Activated naive CD8-positive, alpha-beta T cell (primary cell): ENCODE measurements around the gene NRG4.
"Not testable (repeated sequence)": the region's sequence is repeated elsewhere in the genome, so short reads cannot be mapped to it uniquely, and the experiment has no call there.

Experiments
- H3K27ac Mint-ChIP-seq: one replicate; pipeline ENCODE4 v1.8.0; 2021; ENCODE audit warnings: mixed read lengths
- H3K27me3 Mint-ChIP-seq: one replicate; pipeline ENCODE4 v1.8.0; 2021; ENCODE audit warnings: mixed read lengths
- H3K36me3 Mint-ChIP-seq: one replicate; pipeline ENCODE4 v1.8.0; 2021; ENCODE audit warnings: mixed read lengths
- H3K4me1 Mint-ChIP-seq: one replicate; pipeline ENCODE4 v1.8.0; 2021; ENCODE audit warnings: low read depth, mixed read lengths
- H3K4me3 Mint-ChIP-seq: one replicate; pipeline ENCODE4 v1.8.0; 2021; ENCODE audit warnings: mild to moderate bottlenecking, mixed read lengths
- H3K9me3 Mint-ChIP-seq: one replicate; pipeline ENCODE4 v1.8.0; 2021; ENCODE audit warnings: low read depth, mixed read lengths

NRG4 gene

DNA sequence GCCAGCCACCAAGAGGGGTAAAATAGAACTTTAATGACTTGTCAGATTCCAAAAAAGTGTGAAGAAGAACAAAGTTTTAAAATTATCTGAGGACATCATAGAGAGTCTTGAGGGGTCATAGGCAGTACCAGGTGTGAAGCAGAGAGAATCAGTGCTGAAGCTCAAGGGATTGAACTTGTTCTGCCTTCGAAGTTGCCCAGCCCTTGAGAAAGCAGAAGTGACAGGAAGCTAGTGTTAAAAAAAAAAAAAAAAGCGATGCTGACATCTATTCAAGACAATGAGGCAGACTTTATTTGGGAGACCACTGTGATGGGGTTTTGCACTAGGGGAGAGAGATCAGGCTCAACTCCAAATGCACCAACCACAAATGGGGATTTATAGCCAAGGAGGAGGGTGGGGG lies 86.8 kb downstream of the NRG4 start:
- Mint-ChIP-seq H3K4me3 (no peak overlapping the region), H3K9me3 (no peaks in the 10 kb centered on the region), H3K4me1 (peaks cover 41% of the 10 kb centered on the region), H3K27me3 (no peaks in the 10 kb centered on the region), H3K36me3 (peaks cover 19% of the 10 kb centered on the region), H3K27ac (peak overlapping the region; percentile 16)

DNA sequence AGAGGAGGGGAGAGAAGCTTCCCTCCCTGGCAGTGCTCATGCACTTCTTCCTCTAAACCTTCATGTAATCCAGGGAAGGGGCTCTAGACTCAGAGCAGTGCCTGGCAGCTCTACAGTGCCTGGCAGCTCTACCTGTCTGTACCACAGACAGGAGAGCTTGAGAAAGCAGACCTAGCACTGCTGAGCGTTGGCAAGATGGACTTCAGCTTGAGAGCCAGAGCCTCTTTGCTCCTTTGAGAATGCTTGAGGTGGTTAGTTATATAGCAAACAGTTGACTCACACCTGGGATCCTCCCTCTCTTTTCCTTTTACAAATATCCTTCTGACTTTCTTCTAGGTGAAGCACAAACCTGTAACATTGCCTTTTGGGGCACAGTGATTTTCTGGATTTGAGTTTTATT lies 87.6 kb downstream of the NRG4 start:
- no peak overlapping the region for H3K27ac Mint-ChIP-seq
- peaks cover 19% of the 10 kb centered on the region for H3K36me3 Mint-ChIP-seq
- H3K9me3 Mint-ChIP-seq = no peaks in the 10 kb centered on the region
- no peaks in the 10 kb centered on the region for H3K27me3 Mint-ChIP-seq
- no peak overlapping the region for H3K4me3 Mint-ChIP-seq
- peaks cover 34% of the 10 kb centered on the region for H3K4me1 Mint-ChIP-seq

DNA sequence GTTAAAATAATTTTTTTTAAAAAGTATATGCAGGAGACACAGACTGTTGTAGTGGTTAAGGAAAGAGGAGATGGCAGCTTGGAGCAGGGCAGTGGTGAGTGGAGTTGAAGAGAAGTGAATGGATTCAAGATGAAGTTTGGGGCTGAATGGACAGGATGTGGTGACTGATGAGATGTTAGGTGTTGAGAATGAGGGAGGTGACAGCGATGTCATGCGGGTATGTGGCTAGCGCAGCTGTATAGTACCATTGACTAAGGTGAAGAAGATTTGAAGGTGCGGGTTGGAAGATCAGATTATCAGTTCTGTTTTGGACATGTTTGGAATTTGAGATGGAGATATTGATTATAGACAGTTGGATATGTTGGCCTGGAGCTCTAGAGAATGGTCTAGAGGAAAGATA lies 88.5 kb downstream of the NRG4 start:
- H3K4me1 Mint-ChIP-seq = peaks cover 32% of the 10 kb centered on the region
- no peak overlapping the region for H3K4me3 Mint-ChIP-seq
- H3K27ac Mint-ChIP-seq = no peak overlapping the region
- no peaks in the 10 kb centered on the region for H3K9me3 Mint-ChIP-seq
- H3K36me3 Mint-ChIP-seq = peaks cover 19% of the 10 kb centered on the region
- H3K27me3 Mint-ChIP-seq = no peaks in the 10 kb centered on the region

DNA sequence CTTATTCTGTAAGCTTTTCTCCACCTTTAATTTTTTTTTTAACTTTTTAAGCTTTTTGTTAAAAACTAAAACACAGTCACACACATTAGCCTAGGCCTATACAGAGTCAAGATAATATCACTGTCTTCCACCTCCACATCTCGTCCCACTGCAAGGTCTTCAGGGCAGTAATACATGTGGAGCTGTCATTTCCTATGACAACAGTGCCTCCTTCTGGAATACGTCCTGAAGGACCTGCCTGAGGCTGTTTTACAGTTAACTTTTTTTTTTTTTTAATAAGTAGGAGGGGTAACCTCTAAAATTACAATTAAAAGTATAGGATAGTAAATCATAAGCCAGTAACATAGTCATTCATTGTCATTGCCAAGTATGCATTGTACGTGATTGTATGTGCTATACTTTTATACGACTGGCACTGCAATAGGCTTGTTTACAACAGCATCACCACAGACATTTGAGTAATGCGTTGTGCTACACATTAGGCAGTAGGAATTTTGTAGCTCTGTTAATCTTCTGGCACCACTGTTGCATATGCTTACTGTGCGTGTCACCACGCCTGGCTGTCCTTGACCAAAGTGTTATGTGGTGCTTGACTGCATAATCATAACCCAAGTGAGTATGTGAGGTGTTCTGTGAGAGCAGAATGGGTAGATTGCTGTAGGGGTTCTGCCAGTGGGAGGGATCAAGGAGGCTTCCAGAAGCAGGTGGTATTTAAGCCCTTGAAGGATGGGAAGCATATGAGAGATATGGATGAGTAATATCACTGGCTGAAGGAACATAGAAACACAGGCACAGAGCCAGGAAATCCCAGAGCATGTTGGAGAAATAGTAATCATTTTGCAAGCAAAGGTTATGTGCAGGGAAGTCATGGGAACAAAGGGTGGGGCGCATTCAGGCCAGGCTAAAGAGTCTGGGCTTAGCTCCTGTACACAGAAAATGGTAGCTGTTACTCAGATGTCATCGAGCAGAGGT lies 90.2 kb downstream of the NRG4 start:
- H3K27me3 Mint-ChIP-seq = no peaks in the 10 kb centered on the region
- H3K4me3 Mint-ChIP-seq = no peak overlapping the region
- no peaks in the 10 kb centered on the region for H3K9me3 Mint-ChIP-seq
- H3K36me3 Mint-ChIP-seq = peaks cover 26% of the 10 kb centered on the region
- H3K4me1 Mint-ChIP-seq = peaks cover 24% of the 10 kb centered on the region
- H3K27ac Mint-ChIP-seq = no peak overlapping the region

DNA sequence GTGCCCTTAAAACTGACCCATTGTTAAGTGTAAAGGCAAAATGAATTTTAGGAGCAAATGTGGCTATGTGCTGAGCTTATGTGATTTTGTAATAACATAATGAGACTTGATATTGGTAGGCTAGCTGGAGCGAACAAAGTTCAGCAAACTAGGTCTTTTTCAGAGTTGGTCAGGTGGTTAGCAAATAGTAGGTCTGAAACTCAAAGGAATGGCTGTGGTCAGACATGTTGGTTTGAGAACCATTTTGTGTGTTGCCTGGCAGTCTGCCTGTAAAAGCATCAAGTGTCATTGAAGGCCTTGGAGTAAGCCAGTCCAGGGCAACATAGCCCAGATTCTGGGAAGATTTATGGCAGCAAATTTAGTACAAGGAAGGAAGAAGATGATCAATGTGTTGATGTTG lies 92.1 kb downstream of the NRG4 start:
- Mint-ChIP-seq H3K9me3 (no peaks in the 10 kb centered on the region), H3K27ac (no peak overlapping the region), H3K27me3 (no peaks in the 10 kb centered on the region), H3K4me3 (no peak overlapping the region), H3K36me3 (peaks cover 23% of the 10 kb centered on the region), H3K4me1 (peaks cover 15% of the 10 kb centered on the region)

DNA sequence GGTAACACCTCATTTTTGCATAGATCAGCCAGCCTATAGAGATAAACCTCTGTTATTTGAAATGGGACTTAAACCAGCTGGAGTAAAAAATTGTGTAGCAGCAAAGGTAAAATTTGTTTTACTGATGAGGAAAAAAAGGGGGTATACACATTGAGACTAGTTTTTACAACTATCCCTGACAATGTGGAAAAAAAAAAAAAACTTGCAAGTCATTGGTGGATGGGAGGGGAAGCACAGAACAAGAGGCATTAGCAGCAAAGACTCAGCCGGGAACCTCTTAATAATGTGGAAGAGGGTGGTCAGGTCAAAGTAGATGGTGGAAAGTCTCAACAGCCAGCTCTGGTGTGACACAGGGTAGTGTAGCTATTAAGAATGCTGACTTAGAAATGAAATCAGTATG lies 94.1 kb downstream of the NRG4 start:
- no peak overlapping the region for H3K4me3 Mint-ChIP-seq
- peaks cover 7% of the 10 kb centered on the region for H3K4me1 Mint-ChIP-seq
- H3K27ac Mint-ChIP-seq = no peak overlapping the region
- peaks cover 24% of the 10 kb centered on the region for H3K36me3 Mint-ChIP-seq
- H3K9me3 Mint-ChIP-seq = no peaks in the 10 kb centered on the region
- H3K27me3 Mint-ChIP-seq = no peaks in the 10 kb centered on the region

DNA sequence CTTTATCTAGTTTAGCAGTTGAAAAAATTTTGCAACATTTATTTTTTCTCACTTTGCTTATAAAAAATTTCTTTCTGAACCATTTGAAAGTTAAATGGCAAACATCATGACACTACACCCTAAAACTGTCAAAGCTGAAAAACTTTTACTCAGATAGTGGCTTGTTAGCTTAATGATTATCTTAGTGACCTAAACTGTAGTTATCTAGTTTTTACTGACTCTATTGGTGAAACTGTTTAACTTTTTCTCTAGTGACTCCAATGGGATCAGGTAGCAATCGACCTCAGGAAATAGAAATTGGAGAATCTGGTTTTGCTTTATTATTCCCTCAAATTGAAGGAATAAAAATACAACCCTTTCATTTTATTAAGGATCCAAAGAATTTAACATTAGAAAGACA lies 95.2 kb downstream of the NRG4 start:
- Mint-ChIP-seq H3K36me3 (peaks cover 26% of the 10 kb centered on the region), H3K4me1 (peaks cover 6% of the 10 kb centered on the region), H3K27me3 (no peaks in the 10 kb centered on the region), H3K9me3 (no peaks in the 10 kb centered on the region), H3K4me3 (no peak overlapping the region), H3K27ac (no peak overlapping the region)

DNA sequence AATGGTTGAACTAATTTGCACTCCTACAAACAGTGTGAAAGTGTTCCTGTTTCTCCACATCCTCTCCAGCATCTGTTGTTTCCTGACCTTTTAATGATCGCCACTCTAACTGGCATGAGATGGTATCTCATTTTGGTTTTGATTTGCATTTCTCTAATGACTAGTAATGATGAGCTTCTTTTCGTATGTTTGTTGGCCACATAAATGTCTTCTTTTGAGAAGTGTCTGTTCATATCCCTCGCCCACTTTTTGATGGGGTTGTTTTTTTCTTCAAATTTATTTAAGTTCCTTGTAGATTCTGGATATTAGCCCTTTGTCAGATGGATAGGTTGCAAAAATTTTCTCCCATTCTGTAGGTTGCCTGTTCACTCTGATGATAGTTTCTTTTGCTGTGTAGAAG lies 101.9 kb downstream of the NRG4 start:
- H3K27me3 Mint-ChIP-seq, H3K4me3 Mint-ChIP-seq, H3K27ac Mint-ChIP-seq, H3K9me3 Mint-ChIP-seq: not testable (repeated sequence)
- Mint-ChIP-seq H3K36me3 (peaks cover 43% of the 10 kb centered on the region), H3K4me1 (peaks cover 47% of the 10 kb centered on the region)

DNA sequence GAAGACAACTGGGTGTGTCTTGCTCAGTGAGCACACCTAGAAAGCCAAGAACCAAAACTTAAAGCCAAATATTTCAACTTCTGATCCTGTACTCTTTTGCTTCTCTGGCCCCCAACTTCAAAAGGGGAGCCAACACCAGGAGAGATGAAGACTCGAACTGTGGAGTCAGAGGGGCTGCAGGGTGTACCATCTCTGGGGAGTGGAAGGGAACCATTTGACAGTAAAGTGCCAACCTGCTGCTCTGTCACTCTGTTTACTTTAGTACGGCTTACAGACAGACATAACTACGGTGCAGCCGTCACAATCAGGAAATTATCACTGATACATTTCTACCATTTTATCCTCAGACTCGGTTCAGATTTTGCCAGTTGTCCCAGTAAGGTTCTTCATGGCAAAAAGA lies 107.0 kb downstream of the NRG4 start:
- peaks cover 19% of the 10 kb centered on the region for H3K36me3 Mint-ChIP-seq
- peaks cover 48% of the 10 kb centered on the region for H3K4me1 Mint-ChIP-seq

DNA sequence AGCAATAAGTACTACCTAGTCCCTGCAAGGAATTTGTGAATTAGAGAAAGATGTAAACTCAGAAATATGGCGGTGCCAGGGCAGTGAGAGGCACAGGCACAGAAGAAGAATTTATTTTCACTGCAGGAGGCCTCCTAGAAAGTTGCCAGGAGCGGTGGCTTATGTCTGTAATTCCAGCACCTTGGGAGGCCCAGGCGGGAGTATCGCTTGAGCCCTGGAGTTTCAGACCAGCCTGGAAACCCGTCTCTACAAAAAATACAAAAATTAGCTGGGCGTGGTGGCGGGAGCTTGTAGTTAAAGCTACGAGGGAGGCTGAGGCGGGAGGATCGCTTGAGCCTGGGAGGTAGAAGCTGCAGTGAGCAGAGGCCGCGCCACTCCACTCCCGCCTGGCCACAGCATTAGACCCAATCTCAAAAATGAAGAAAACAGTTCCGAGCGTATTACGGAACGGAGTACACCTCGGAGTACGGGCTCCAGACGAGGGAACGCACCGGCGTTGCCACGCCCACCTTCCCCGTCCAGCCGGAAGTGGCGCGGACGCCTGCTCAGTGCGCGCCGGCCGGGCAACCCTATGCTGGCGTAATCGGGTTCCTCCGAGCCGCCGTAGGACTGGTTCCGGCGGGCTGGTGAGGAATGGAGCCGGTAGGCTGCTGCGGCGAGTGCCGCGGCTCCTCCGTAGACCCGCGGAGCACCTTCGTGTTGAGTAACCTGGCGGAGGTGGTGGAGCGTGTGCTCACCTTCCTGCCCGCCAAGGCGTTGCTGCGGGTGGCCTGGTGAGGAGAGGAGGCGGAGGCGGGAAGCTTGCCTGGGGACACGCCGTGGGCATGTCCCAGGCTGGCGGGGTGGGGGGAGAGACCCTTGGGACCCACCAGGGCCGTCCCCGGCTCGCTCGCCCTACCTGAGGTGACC lies 108.6 kb downstream of the NRG4 start, which contains the start of gene FBXO22:
Gene FBXO22 (plus strand): TSS at position 548 of the 909 bp plus-strand sequence. CDS start 86 bp downstream, at position 634.
- peak within 1 kb of the TSS; percentile 99 for H3K4me3 Mint-ChIP-seq
- peaks cover 8% of the 10 kb centered on the region for H3K36me3 Mint-ChIP-seq
- H3K4me1 Mint-ChIP-seq = peaks cover 36% of the 10 kb centered on the region
- no peaks in the 10 kb centered on the region for H3K27me3 Mint-ChIP-seq
- H3K27ac Mint-ChIP-seq = peak within 1 kb of the TSS; percentile 98
- no peaks in the 10 kb centered on the region for H3K9me3 Mint-ChIP-seq

More for the DNA sequence above, 107.0 kb downstream of the NRG4 start:
- no peaks in the 10 kb centered on the region for H3K27me3 Mint-ChIP-seq
- no peaks in the 10 kb centered on the region for H3K9me3 Mint-ChIP-seq
- peak overlapping the region; percentile 64 for H3K27ac Mint-ChIP-seq
- peak overlapping the region; percentile 99 for H3K4me3 Mint-ChIP-seq

DNA sequence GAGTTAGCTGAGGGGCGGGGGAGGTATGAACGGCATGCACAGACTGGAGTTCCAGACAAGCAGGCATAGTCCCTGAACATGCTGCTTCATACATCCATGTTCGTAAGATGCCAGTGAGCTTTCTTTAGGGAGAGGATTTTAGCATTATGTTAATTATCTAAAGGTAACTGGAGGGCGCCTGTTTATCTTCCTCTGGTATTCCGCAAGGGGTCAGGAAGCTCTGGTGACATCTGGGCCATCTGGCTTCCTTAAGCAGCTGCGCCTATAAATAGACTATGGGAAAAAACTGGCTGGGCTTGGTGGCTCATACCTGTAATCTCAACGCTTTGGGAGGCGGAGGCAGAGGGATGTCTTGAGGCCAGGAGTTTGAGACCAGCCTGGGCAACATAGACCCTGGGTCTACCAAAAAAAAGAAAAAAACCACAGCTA lies 110.1 kb downstream of the NRG4 start:
- peaks cover 33% of the 10 kb centered on the region for H3K4me1 Mint-ChIP-seq

DNA sequence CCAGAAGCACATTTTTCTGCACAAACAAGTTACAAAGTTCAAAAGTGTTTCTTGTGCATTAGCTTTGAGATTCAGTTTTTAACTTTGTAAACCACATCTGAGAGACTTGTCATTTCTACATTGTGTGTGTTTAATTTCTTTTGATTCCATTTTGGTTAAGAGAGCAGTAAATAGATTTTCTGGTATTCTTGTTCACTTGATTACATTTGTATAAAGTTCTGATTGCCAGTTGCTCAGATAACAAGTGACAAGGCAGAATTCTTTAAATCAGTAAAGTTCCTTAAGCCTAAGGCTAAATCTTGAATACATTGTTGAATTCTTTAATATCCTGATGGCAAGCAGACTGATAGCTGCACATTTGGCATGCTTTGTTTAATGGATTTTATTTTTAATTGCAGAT lies 111.6 kb downstream of the NRG4 start:
- Mint-ChIP-seq H3K27me3 (no peaks in the 10 kb centered on the region), H3K4me1 (peaks cover 26% of the 10 kb centered on the region), H3K36me3 (peaks cover 5% of the 10 kb centered on the region), H3K4me3 (no peak overlapping the region), H3K9me3 (no peaks in the 10 kb centered on the region), H3K27ac (peak overlapping the region; percentile 29)

More for the DNA sequence above, 110.1 kb downstream of the NRG4 start:
- no peaks in the 10 kb centered on the region for H3K9me3 Mint-ChIP-seq
- H3K4me3 Mint-ChIP-seq = peak overlapping the region; percentile 61
- H3K27me3 Mint-ChIP-seq = no peaks in the 10 kb centered on the region
- H3K27ac Mint-ChIP-seq = no peak overlapping the region
- peaks cover 8% of the 10 kb centered on the region for H3K36me3 Mint-ChIP-seq

DNA sequence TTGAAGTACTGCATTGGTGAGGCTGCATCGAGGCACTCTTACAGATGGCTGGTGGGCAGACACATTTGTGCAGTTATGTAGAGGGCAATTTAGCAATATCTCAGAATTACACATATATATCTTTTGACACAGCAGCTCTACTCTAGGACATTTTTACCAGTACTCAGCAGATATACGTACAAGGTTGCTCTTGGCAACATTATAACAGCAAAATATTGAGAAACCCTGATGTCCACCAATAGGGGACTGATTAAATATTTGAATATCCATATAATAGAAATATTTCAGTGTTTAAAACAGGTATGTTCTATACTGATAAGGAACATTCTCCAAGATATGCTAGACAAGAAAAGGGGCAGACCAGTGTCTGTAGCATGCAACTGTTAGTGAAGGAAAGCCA lies 116.5 kb downstream of the NRG4 start:
- Mint-ChIP-seq H3K9me3 (no peaks in the 10 kb centered on the region), H3K36me3 (peaks cover under 1% of the 10 kb centered on the region), H3K4me3 (no peak overlapping the region), H3K4me1 (peaks cover 12% of the 10 kb centered on the region), H3K27ac (peak overlapping the region; percentile 6), H3K27me3 (no peaks in the 10 kb centered on the region)

DNA sequence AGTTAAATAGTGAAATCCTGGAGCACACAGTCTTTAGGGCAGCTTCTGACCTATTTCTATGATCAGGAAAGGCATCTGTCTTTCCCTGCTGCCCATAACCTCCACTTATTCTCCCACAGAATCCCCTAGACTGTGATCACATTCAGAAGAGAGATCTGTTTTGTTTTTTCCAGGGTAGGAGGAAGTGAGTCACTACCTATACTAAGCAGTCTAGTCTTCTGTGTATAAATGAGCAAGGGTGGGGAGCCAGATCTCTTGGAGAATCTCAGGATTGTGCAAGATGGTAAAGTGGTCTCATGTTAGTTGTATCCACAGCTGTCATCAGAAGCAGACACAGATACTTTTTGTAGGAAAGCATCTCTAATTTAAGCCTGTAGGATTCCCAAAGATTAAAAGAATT lies 120.3 kb downstream of the NRG4 start:
- H3K36me3 Mint-ChIP-seq = peaks cover 10% of the 10 kb centered on the region
- H3K9me3 Mint-ChIP-seq = no peaks in the 10 kb centered on the region
- no peaks in the 10 kb centered on the region for H3K27me3 Mint-ChIP-seq
- peak overlapping the region; percentile 23 for H3K27ac Mint-ChIP-seq
- no peak overlapping the region for H3K4me3 Mint-ChIP-seq
- H3K4me1 Mint-ChIP-seq = peaks cover 10% of the 10 kb centered on the region
